ENCODE measurements around the gene GADD45GIP1.
"Not testable (repeated sequence)": the region's sequence is repeated elsewhere in the genome, so short reads cannot be mapped to it uniquely, and the experiment has no call there.

GADD45GIP1 gene

DNA sequence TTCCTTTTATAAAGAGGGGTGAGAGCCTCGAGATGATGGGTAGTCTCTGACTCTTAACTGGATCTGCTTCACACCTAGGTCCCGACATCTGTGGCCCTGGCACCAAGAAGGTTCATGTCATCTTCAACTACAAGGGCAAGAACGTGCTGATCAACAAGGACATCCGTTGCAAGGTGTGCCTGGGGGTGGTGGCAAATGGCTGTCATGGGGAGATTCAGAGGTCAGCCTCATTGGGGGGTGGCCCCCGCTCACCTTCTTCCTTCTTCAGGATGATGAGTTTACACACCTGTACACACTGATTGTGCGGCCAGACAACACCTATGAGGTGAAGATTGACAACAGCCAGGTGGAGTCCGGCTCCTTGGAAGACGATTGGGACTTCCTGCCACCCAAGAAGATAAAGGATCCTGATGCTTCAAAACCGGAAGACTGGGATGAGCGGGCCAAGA lies 17.0 kb downstream of the GADD45GIP1 start:
- DNase-seq (ENCODE audit: low read depth), result no peak

DNA sequence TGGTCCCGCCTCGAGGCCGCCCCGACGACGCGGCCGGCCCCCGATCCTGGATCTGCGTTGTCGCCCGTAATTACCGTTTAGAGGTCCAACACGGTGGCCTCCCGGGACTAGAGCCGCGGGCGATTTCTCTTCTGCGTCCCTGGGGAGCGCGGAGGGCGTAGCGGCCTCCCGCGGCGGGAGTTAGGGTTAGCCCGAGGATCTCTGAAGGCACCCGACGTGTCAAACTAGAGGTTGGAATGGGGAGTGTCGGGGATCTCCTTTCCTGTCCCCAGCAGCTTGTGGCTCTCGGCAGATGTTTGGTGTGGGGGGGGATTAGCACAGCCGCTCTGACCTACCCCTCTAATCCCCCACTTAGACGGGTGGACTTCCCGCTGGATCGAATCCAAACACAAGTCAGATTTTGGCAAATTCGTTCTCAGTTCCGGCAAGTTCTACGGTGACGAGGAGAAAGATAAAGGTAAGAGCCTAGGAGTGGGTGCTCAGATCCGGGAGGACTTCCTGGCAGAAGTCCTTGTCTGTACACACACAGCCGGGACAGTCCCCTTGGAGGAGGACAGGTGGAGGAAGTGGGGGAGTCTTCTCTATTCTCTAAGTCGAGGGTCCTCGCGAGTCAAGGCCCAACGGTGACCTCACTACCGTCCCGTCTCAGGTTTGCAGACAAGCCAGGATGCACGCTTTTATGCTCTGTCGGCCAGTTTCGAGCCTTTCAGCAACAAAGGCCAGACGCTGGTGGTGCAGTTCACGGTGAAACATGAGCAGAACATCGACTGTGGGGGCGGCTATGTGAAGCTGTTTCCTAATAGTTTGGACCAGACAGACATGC lies 18.0 kb downstream of the GADD45GIP1 start:
- peak; percentile 26 for DNase-seq (ENCODE audit: low read depth)

DNA sequence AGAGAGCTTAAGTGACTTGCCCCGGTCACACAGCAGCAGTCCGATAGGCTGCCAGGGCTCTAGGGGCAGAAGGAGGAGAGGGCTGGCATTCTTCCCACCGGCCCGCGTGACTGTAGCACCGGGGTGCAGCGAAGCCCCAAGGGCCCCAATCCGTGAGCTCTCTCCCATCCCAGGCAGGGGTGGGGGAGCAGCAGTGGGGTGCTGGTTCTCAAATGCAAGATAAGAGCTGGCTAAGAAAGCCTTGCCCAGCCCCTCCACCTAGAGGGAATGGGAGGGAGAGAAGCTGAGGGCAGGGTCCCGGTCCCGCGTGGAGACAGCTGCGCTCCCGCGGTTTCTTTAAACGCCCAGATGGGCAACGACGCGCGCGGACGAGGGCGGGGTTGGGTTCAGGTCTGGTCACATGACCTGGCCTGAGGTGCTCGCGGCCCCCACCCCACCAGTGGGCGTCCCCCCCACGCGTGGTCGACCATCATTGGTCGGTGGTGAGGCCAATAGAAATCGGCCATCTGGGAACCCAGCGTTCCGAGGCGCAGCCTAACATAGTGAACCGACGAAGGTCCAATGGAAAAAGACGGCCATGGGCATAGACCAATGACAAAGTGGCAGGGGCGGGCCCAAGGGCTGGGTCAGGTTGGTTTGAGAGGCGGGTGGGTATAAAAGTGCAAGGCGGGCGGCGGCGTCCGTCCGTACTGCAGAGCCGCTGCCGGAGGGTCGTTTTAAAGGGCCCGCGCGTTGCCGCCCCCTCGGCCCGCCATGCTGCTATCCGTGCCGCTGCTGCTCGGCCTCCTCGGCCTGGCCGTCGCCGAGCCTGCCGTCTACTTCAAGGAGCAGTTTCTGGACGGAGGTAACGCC lies 18.9 kb downstream of the GADD45GIP1 start, which contains the start of gene CALR:
CALR (plus strand) TSS at position 683 of the 852 bp plus-strand sequence; CDS start at position 754, 71 bp downstream.
- peak; percentile 97 for DNase-seq (ENCODE audit: low read depth)

DNA sequence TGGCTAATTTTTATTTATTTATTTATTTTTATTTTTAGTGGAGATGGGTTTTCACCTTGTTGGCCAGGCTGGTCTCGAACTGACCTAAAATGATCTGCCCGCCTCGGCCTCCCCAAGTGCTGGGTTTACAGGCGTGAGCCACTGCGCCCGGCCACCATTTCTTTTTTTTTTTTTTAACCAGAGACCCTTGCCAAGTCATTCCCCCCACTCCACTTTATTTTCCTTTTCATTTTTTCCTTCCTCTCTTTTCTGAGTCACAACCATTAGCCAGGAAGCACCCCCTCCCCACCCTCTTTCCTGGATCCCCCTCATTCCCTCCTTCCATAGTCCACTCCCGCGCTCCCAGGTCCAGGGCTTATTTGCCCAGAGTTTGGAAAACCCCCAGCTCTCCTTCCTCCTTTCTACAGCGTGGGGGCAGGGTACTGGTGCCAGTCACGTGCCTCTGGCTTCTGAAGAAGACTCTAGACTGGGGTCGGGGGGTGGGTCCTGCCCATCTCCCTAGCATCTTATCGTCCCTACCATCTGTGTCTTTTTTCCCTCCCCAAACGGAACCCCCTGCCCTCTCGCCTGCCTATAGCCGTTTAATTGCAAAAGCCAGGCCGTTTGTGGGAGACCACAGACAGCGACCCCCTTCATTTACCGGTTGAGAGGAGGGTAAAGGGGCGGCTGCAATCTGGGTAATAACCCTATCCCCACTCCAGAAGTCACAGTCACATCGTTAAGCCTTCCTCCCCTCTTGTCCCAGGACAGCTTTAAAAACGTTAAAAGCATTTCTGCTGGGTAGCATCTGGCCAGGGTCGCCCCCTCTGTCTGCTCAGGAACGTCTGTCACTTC lies 19.7 kb downstream of the GADD45GIP1 start:
- no peak for DNase-seq (ENCODE audit: low read depth)

DNA sequence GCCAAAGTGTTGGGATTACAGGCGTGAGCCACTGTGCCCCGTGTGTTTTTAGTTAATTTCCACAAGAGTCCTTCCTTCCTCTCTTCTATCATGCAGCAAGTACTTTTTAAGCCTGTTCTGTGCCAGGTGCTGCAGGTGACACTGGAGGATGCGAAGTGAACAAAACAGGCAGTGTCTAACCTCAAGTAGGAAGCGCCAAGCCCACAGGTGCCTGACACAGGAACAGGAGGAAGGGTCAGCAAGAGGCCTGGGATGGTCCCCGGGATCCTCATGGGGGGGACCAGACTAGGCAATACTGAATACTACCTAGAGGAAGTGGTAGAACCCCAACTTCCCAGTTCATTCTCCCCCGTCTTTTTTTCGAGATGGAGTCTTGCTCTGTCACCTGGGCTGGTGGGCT lies 20.4 kb downstream of the GADD45GIP1 start:
- no peak for DNase-seq (ENCODE audit: low read depth)

DNA sequence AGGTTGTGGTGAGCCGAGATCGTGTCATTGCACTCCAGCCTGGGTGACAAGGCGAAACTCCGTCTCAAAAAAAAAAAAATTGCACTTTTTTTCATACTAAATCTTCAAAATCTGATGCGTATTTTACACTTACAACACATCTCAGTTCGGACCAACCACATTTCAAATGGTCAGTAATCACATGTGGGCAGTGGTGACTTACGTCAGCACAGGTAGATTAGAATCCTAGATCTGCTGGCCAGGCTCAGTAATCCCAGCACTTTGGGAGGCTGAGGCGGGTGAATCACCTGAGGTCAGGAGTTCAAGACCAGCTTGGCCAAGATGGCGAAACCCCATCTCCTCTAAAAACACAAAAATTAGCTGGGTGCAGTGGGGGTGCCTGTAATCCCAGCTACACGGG lies 22.0 kb downstream of the GADD45GIP1 start:
- no peak for DNase-seq (ENCODE audit: low read depth)

DNA sequence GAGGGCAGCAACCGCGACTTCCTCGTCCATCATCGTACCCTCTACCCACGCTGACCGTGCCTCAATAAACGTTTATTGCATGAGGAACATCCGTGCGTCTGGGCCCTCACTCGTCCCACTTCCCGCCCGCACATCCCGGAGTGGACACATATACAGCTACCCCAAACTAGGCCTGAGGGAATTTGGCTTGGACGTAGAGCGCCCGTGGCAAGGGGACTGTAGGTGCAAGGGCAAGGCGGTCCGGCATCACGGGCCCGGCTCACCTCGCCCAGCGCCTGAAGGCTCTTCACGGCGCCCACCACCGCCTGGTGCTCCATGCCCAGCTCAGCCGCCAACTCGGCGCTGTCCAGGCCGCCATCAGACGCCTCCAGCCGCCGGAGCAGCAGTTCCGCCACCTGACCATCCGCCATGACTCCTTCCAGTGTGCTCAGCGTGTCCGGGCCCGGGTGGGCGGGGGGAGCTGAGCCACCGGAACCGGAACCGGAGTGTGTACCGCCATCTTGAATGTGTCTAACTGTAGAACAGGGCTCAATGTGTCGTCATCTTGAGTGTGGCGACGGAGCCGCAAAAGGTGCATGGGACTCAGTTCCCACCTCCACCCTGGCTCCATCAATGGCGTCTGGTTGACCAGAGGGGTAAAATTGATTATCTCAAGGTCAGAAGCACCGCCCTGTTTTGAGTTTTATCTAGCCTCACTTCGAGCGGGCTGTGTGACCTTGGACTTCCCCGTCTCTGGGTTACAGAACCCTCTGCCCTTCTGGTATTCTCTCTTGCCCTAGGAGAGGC lies 23.5 kb downstream of the GADD45GIP1 start, which contains the start of gene FARSA:
FARSA (minus strand) TSS at position 425 of the 786 bp plus-strand sequence; CDS start at position 410, 15 bp downstream.
- DNase-seq (ENCODE audit: low read depth), result peak; percentile 66

DNA sequence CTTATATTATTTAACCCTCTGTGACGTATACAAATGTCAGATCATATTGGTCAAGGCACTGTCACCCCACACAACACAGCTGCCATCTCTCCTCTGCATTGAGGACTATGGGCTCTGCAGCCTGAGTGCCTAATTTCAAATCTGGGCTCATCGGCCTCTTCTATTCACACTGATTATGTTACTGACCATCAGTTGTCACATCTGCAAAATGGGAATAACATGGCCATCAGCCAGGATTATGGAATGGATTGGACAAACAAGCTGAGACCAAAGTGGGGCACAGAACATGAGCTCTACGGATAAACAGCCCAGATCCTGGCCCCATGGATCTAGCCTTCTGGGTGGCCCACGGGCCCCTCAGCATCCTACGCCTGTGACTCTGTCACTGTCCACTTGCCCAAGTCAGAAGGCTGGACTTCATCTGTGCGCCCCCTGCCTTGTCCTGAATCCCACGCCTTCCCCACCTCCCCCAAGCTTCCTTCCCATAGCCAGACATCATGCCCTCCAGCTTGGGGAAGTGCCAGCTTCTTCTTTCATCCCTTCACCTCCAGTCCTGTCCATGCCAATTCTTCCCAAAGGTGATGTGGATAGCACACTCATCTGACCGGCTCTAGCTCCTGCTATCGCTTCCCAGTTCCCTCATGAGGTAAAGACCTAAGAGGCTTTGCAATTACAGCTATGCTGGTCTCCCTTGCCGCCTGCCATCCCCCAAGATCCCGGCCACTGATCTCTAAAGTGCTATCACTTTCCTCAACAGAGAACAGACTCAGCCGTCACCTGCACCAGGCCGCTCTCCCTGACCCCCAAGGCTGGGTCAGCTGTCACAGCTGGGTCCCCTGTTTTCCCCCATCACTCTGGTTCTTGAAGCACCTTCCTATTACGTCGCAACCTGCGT lies 24.4 kb downstream of the GADD45GIP1 start:
- DNase-seq (ENCODE audit: low read depth), result no peak

DNA sequence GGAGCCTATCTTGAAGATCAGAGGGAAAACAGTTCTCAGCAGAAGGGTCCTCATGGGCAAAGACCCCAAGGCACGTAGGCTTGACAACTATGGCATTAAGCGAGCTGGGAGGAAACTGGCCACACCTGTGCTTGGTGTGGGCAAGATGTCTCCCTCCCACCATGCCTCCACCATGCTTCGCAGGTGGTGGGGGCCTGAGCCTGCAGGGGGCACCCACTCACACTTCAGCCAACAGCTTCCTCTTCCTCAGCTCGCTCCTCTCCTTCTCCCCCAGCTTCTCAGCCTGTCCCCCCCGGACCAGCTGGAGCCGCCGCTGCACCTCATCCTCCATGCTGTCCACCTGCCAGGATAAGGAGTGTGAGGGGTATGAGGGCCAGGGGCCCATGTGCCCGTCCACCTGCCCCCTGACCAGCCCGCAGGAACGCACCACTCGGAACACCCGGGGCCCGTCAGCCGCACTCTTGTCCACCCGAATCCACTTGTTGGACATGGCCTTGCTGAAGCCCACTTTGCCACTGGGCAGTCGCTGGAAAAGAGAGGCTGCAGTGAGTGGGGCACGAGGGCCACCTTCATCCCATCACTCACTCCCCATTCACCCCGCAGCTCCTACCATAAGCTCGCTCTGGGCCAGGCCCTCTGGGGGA lies 26.9 kb downstream of the GADD45GIP1 start:
- DNase-seq (ENCODE audit: low read depth), result no peak

DNA sequence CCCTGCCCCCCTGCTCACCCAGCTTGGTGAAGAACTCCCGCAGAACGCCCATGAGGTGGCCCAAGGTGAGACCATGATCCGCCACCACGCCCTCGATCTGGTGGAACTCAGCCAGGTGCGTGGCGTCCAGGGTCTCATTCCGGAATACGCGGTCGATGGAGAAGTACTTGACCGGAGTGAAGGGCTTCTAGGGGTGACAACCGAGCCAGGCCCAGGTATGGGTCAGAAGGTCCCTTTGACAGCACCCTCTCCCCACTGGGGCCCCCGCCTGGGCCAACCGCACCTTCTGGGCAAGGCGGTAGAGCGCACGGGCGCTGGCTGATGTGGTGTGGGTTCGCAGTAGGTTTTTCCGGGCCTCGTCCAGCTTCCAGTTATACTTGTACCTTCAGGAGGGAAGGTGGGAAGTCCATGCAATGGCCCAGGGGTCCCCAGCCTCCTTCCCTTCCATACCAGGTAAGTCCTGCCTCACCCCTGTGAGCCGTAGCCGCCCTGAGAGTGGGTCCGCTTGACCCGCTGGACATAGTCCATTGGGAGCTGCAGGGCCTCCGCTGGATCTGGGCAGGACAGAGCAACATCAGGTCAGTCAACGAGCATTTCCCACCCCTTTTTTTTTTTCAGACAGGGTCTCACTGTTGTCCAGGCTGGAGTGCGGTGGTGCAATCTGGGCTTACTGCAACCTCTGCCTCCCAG lies 32.3 kb downstream of the GADD45GIP1 start:
- DNase-seq (ENCODE audit: low read depth), result no peak

DNA sequence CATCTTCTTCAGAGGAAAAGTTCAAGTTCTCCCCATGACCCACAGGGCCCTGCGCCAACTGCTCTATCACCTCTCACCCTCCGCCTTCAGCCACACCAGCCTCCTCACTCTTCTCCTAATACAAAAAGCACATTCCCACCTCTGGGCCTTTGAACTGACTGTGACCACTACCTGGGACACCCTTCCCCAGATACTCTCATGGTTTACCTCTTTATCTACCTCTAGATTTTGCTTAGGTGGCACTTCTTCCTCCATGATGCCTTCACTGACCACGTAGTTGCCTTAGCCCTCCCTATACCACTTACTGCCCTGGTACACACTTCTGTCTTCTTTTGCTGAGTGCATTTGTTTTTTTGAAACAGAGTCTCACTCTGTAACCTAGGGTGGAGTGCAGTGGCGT lies 34.1 kb downstream of the GADD45GIP1 start:
- no peak for DNase-seq (ENCODE audit: low read depth)

DNA sequence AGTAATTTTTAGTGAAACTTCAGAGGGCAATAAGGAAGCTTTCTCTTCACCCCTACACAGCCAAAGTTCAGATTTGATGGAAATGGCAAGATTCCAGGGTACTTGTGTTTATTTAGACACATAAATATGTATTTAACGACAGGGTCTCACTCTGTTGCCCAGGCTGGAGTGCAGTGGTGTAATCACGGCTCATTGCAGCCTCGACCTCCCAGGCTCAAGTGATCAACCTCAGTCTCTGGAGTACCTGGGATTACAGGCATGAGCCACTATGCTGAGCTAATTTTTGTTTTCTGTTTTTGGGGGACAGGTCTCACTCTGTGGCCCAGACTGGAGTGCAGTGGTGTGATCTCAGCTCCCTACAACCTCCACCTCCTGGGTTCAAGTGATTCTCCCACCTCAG lies 36.0 kb downstream of the GADD45GIP1 start:
- no peak for DNase-seq (ENCODE audit: low read depth)

DNA sequence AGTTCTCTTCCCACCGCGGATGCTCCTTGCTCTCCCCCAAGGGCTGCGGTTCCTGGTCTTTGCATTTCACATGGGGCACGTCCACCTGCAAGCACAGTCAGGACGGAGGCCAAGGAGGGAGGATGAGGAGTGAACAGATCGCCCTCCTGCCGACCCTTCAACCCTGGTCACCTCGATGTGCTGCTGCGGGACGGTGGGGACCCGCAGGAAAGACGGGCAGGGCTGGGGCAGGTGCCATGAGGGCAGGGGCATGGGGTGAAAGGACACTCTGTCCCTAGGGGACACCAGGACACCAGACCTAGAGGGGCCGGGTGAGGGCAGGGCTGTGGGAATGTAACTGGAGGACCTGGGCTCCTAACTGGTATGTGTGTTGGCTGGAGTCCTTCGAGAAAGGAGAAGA lies 38.8 kb downstream of the GADD45GIP1 start:
- no peak for DNase-seq (ENCODE audit: low read depth)

DNA sequence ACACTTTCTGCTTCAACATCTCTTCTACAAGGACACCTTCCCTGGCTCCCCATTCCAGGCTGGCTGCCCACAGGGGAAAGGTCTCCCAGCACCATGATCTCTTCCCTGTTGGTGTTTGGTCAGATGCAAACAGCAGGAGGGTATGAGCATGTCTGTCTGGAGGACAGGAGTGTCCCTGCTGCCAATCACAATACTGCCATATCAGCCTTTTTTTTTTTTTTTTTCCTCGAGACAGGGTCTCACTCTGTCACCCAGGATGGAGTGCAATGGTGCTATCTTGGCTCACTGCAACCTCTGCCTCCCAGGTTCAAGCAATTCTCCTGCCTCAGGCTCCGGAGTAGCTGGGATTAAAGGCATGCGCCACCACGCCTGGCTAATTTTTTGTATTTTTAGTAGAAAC lies 41.2 kb downstream of the GADD45GIP1 start:
- not testable (repeated sequence) for DNase-seq (ENCODE audit: low read depth)

DNA sequence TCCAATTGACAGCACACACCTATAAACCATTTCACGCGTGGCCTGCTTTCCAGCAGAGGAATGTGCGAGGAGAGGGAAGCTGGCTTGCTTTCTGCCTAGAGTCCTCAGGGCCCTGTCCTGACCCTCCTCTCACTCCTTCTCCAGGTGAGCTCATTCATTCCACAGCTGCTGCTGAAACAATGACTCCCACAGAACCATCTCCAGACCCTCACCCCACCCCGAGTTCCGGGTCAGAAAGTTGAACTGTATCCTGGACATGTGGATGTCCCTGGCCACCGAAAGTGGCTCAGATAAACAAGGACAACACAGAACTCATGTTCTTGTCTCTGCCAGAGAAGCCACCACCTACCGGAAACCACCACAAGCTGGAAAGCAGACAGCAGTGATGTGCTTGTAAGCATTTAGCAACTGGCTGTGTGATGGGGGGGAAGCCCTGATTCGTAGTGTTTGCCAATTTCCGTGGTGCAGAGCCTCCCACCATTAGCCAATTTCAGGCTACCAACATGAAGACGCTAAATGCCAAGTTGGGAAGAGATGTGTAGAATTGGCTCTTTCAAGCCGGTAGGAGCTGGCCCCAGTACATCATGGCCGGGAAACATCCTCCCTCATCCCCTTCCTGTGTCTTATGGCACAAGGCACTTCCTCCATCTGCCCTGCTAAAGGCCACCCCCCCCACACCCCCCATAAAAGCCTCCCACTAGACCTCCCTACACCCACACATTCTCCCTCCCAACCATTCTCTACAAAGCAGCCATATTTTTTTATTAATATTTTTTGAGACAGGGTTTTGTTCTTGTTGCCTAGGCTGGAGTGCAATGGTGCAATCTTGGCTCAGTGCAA lies 43.0 kb downstream of the GADD45GIP1 start:
- no peak for DNase-seq (ENCODE audit: low read depth)

DNA sequence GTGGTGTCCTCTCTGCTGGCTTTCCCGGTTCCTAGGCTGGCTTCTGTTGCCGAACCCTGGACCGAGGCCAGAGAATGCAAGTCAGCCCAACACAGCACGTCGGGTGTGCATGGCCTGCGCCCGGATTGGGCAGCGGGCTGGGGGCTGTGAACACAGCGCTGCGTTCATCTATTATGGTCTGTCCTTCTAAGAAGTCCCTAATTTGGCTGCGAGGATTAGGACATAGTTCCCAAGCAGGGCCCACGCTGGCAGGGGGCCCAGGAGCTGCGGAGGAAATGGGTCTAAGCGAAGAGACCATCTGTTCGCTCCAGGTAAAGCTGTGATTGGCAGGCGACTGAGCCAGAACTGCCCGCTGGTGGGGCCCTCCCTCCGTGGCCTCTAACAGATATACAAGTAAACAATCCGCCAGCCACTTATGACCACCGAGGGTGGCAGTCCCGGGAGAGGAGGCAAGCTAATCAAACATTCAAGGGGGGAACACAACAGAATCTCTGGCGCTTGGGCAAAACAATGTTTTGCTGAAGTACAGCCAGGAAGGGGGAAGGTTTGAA lies 43.9 kb downstream of the GADD45GIP1 start:
- DNase-seq (ENCODE audit: low read depth), result no peak

DNA sequence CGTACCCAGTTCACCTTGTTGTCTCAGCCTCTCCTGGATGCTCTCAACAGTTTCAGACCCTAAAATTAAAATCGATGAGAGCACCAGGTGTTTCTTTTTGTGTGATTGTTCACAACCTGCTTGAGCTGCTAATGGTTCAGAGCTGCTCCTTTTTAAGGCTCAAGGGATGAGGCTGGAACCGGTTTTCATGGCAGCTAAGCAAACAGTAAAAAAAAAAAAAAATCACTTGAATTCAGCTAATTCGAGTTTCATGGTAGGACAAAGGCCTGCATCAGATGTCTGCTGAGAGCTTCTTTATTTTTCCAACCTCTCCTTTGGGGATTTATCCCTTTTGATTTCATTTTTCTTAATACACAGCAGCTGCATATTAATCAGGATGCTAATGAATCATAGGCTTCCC lies 44.5 kb downstream of the GADD45GIP1 start:
- DNase-seq (ENCODE audit: low read depth), result no peak

DNA sequence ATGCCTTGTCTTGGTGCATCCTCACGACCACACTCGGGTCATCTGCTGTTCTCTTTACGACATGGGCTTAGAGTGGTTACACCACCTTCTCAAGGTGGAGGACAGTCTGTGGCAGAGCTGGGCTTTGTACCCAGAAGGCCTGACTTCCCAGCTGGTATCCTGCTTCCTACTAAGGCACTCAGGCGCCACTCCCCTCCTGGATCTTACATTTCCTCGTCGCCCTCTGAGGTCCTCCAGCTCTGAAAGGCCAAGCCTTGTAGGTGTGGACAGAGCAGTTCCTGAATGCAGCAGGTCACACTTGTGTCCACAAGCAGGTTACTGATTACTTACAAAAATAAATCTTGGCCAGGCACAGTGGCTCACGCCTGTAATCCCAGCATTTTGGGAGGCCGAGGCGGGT lies 49.9 kb downstream of the GADD45GIP1 start:
- no peak for DNase-seq (ENCODE audit: low read depth)

All from non-pigmented ciliary epithelial cell (primary cell).